ENCODE measurements around the gene DTNBP1.

DTNBP1 gene

GRCh38 chr6:15697895-15698294 lies 35.1 kb upstream of the DTNBP1 start:
- Histone ChIP-seq H3K27me3 (no peaks in the 10 kb centered on the region), H3K9me3 (no peaks in the 10 kb centered on the region), H3K4me1 (no peaks in the 10 kb centered on the region), H3K36me3 (no peaks in the 10 kb centered on the region), H3K4me3 (ENCODE audit: low read depth, low read length) (no peak overlapping the region)
- no peak for TF ChIP-seq CTCF (IDR thresholded peaks at IDR 0.05; ENCODE audit: low read depth, low read length)
- no peak for DNase-seq

- H3K27me3 ChIP-seq, result no peaks in the 10 kb centered on the region
- H3K4me3 ChIP-seq (ENCODE audit: low read depth, low read length), result peak overlapping the region; percentile 54
These were observed 28.5 kb upstream of the DTNBP1 start for GRCh38 chr6:15691250-15691869.

GRCh38 chr6:15690510-15690909 lies 27.7 kb upstream of the DTNBP1 start:
- H3K4me1 ChIP-seq, result no peaks in the 10 kb centered on the region; the same call in 1 of the 2 replicates
- DNase-seq, result no peak
- no peaks in the 10 kb centered on the region for H3K9me3 ChIP-seq
- H3K4me3 ChIP-seq (ENCODE audit: low read depth, low read length), result no peak overlapping the region
- H3K36me3 ChIP-seq, result no peaks in the 10 kb centered on the region
- TF ChIP-seq CTCF (IDR thresholded peaks at IDR 0.05; ENCODE audit: low read depth, low read length), result no peak
- H3K27me3 ChIP-seq, result no peaks in the 10 kb centered on the region

More at GRCh38 chr6:15691250-15691869, 28.5 kb upstream of the DTNBP1 start:
- H3K9me3 ChIP-seq, result no peaks in the 10 kb centered on the region
- no peaks in the 10 kb centered on the region for H3K36me3 ChIP-seq
- peak; percentile 83 for DNase-seq
- no peaks in the 10 kb centered on the region; the same call in 1 of the 2 replicates for H3K4me1 ChIP-seq
- peak; percentile 100 for TF ChIP-seq CTCF (IDR thresholded peaks at IDR 0.05; ENCODE audit: low read depth, low read length)

DNA sequence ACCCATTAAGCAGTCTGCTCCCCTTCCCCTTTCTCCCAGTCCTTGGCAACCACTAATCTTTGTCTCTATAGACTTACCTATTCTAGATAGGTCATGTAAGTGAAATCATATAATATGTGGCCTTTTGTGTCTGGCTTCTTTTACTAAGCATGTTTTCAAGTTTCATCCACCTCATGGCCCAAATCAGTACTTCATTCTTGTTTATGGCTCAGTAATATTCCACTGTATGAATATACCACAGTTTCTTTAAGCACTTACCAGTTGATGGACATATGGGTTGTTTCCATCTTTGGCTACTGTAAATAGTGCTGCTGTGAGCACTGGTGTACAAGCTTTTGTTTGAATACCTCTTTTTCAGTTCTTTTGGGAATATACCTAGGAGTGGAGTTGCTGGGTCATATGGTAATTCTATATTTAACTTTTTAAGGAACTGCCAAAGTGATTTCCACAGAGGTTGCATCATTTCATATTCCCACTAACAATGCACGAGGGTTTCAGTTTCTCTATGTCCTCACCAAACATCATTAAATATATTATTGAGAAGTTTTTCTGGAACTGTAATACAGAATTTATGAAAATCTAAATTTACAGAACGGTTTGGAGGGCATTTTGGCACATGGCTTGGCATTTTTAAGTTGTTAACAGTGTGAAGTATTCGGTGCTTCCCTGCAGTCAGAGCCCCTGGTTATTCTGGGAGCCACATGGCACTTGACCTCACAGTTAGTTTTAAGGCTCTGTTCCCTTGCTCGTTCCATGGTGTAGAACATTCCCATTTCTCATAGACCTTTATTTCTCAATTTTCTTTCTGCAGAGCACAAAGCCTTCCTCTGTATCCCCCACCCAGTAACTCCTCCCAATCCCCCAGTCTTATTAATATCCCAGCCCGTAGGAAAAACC lies 27.0 kb upstream of the DTNBP1 start:
- TF ChIP-seq CTCF (IDR thresholded peaks at IDR 0.05; ENCODE audit: low read depth, low read length), result no peak
- no peaks in the 10 kb centered on the region for H3K36me3 ChIP-seq
- DNase-seq, result no peak

GRCh38 chr6:15685619-15686018 lies 22.8 kb upstream of the DTNBP1 start:
- Histone ChIP-seq H3K4me1 (no peaks in the 10 kb centered on the region; the same call in 1 of the 2 replicates), H3K36me3 (no peaks in the 10 kb centered on the region), H3K27me3 (no peaks in the 10 kb centered on the region), H3K9me3 (no peaks in the 10 kb centered on the region), H3K4me3 (ENCODE audit: low read depth, low read length) (no peak overlapping the region)
- no peak for TF ChIP-seq CTCF (IDR thresholded peaks at IDR 0.05; ENCODE audit: low read depth, low read length)
- DNase-seq, result no peak

More for the DNA sequence above, 27.0 kb upstream of the DTNBP1 start:
- no peak overlapping the region for H3K4me3 ChIP-seq (ENCODE audit: low read depth, low read length)
- no peaks in the 10 kb centered on the region for H3K27me3 ChIP-seq
- no peaks in the 10 kb centered on the region; the same call in 1 of the 2 replicates for H3K4me1 ChIP-seq
- H3K9me3 ChIP-seq, result no peaks in the 10 kb centered on the region
